PFSK-1 (cell line): ENCODE measurements around the gene OTUD1.

ENCODE experiments used
- FOXP2 ChIP-seq: optimal IDR thresholded peaks from 2 replicates; pipeline ENCODE3; 2011; ENCODE audit warnings: borderline replicate concordance, control low read depth, inconsistent platforms; ENCODE audit not compliant: insufficient read depth; ENCODE audit errors: extremely low read length, extremely low read depth
- POLR2AphosphoS5 ChIP-seq: IDR thresholded peaks from 2 replicates; pipeline ENCODE4 v1.6.1; 2012; ENCODE audit warnings: low read depth, mild to moderate bottlenecking, control low read depth, low read length, moderate library complexity
- REST ChIP-seq, 2 experiments: IDR thresholded peaks; 2 replicates each; pipeline versions ENCODE4 v1.6.1 to v1.8.0; 2011 to 2012; ENCODE audit warnings: low read depth in 2 of 2, low read length in 2 of 2, control low read depth in 1 of 2, inconsistent platforms in 1 of 2, mild to moderate bottlenecking in 1 of 2, moderate library complexity in 1 of 2; ENCODE audit not compliant: insufficient read depth in 1 of 2
- SIN3A ChIP-seq: IDR thresholded peaks from 2 replicates; pipeline ENCODE4 v1.6.1; 2012; ENCODE audit warnings: mild to moderate bottlenecking, low read length, moderate library complexity, borderline replicate concordance; ENCODE audit not compliant: insufficient read depth
- TAF1 ChIP-seq: IDR thresholded peaks from 2 replicates; pipeline ENCODE4 v1.6.1; 2012; ENCODE audit warnings: low read length, control low read depth, borderline replicate concordance; ENCODE audit not compliant: insufficient read depth

OTUD1 gene

GRCh38 chr10:23419655-23420329, 19.1 kb upstream of the OTUD1 start:
- TF ChIP-seq SIN3A (no peak), TAF1 (no peak), FOXP2 (no peak), REST (IDR thresholded peaks at IDR 0.05; ENCODE audit: insufficient read depth in 1 of 2, low read depth in 2 of 2, low read length in 2 of 2) (no peak), POLR2AphosphoS5 (no peak)

GRCh38 chr10:23421397-23421796, 17.5 kb upstream of the OTUD1 start:
- no peak for TF ChIP-seq REST (IDR thresholded peaks at IDR 0.05; ENCODE audit: insufficient read depth in 1 of 2, low read depth in 2 of 2, low read length in 2 of 2)
- no peak for TF ChIP-seq POLR2AphosphoS5
- no peak for TF ChIP-seq FOXP2
- no peak for TF ChIP-seq TAF1
- TF ChIP-seq SIN3A, result no peak

- TF ChIP-seq TAF1, result no peak
- TF ChIP-seq SIN3A, result no peak
- TF ChIP-seq REST (IDR thresholded peaks at IDR 0.05; ENCODE audit: insufficient read depth in 1 of 2, low read depth in 2 of 2, low read length in 2 of 2), result no peak
- TF ChIP-seq FOXP2, result no peak
These were observed 16.9 kb upstream of the OTUD1 start for GRCh38 chr10:23422003-23422411.

- no peak for TF ChIP-seq SIN3A
- TF ChIP-seq TAF1, result no peak
- no peak for TF ChIP-seq FOXP2
- no peak for TF ChIP-seq POLR2AphosphoS5
- TF ChIP-seq REST (IDR thresholded peaks at IDR 0.05; ENCODE audit: insufficient read depth in 1 of 2, low read depth in 2 of 2, low read length in 2 of 2), result no peak
These were observed 6.7 kb upstream of the OTUD1 start for GRCh38 chr10:23432166-23432565.

- no peak for TF ChIP-seq SIN3A
- no peak for TF ChIP-seq REST (IDR thresholded peaks at IDR 0.05; ENCODE audit: insufficient read depth in 1 of 2, low read depth in 2 of 2, low read length in 2 of 2)
- TF ChIP-seq TAF1, result no peak
- no peak for TF ChIP-seq POLR2AphosphoS5
- no peak for TF ChIP-seq FOXP2
These were observed 6.2 kb upstream of the OTUD1 start for GRCh38 chr10:23432639-23433038.
